ENCODE data around the gene PTPRU. TPM values are rescaled to one million over a fixed set of nuclear protein-coding genes. Genes with fewer than 3 reads are reported as not detected.
A peak's percentile ranks its signal among the peaks of the same experiment; 100 is the strongest.
"Not testable (repeated sequence)": the region's sequence is repeated elsewhere in the genome, so short reads cannot be mapped to it uniquely, and the experiment has no call there.

The PTPRU gene
- total RNA-seq, 2 experiments from 2014 or later, result 0.37 to 0.89 TPM

DNA sequence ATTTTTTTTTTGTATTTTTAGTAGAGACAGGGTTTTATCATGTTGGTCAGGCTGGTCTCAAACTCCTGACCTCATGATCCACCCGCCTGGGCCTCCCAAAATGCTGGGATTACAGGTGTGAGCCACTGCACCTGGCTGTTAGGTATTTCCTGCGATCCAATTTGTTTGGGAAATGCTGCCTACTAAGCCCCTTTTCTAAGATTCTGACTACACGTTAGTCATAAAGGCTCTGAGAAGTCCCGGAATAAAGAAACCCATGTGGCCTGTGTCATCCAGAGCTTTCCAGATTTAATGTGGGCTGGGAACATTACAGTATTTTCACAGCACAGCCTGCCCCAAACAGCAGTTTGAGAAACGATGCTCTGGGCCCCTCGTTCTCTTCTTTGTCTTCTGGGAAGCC is 14.1 kb upstream of the PTPRU start:
- CTCF ChIA-PET; H3K9me3 Mint-ChIP-seq (ENCODE audit: low read depth): not testable (repeated sequence)
- POLR2A ChIA-PET, result interaction anchor here (0.6 kb wide), 1 partner anchor 1459 kb away, joined by 3 read pairs; no protein-coding TSS in a partner anchor

DNA sequence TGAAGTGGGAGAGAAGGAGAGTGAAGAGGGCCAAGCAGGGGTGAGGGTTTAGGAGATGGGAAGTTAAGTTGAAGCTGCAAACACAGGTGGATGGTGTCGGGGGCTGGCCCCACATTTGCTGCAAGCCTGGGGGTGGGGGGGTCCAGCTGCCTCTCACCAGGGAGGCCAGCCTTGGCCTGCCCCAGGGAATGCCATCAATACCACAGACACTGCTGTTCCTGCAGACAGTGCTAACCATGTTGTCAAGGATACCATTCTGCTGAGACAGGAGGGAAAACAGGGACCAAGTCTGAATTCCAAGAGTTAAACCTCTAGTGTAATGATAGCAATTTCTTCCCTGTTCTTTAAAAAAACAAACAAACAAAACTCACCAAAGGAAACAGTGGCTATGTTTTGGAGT is 13.6 kb upstream of the PTPRU start:
- ChIA-PET POLR2A (no interaction called here), CTCF (no interaction called here)
- ATAC-seq (no peak), DNase-seq (no peak)
- no peak overlapping the region for H3K27ac Mint-ChIP-seq
- no peaks in the 10 kb centered on the region for H3K9me3 Mint-ChIP-seq (ENCODE audit: low read depth)
- H3K27me3 Mint-ChIP-seq, result no peaks in the 10 kb centered on the region
- peaks cover 10% of the 10 kb centered on the region for H3K36me3 Mint-ChIP-seq (ENCODE audit: low read depth)
- H3K4me1 Mint-ChIP-seq, result no peaks in the 10 kb centered on the region
- intact Hi-C loops (cut with DNase I, micrococcal nuclease), result no loop called here
- H3K4me3 Mint-ChIP-seq, result no peak overlapping the region

More for the DNA sequence above, 14.1 kb upstream of the PTPRU start:
- H3K4me1 Mint-ChIP-seq; ATAC-seq; intact Hi-C loops (cut with DNase I, micrococcal nuclease); H3K4me3 Mint-ChIP-seq; H3K27ac Mint-ChIP-seq; DNase-seq; H3K27me3 Mint-ChIP-seq: not testable (repeated sequence)
- H3K36me3 Mint-ChIP-seq (ENCODE audit: low read depth), result peaks cover 10% of the 10 kb centered on the region

DNA sequence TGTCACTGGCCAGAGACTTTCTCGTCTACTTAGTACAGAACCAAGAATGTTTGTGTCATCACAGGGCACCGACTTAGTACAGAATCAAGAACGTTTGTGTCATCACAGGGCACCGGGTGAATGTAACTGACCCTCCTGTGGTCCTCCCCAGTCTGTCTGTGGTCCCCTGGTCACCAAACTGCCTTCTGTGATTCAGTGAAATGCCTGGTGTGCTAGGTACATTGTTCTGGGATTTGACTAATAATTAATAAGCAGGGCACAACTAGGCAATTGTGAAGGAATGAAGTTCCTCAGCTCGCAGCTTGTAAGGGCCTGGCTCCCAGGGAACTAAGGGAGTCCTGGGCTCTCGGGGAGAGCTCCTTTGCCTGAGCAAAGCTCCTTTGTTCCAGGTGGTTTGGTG is 12.8 kb upstream of the PTPRU start:
- POLR2A ChIA-PET, result no interaction called here
- peaks cover under 1% of the 10 kb centered on the region for H3K4me1 Mint-ChIP-seq

DNA sequence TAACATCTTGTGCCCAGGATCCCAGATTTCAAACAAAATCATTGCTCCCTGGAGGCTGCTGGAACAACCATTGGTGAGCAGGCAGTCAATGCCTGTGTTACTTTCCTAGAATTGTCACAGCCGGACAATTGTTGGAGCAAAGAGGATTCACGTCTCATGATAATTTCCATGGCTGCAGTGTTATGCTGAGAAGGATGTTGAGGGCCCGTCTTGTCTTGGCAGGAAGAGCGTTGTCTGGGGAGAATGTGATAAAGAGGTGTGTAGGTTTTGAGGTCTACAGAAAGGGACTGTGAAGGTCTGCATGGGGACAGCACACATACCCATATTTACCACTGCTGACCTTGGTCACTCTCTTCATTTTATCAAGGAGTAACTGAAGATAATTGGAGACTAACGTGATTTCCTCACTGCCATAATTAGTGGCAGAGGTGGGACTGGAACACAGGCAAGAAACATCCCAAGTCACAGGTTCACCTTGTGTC is 11.9 kb upstream of the PTPRU start:
- DNase-seq, result no peak
- no peak for ATAC-seq
- Mint-ChIP-seq H3K27me3 (no peaks in the 10 kb centered on the region), H3K36me3 (ENCODE audit: low read depth) (peaks cover 4% of the 10 kb centered on the region), H3K27ac (no peak overlapping the region), H3K4me1 (peaks cover 8% of the 10 kb centered on the region), H3K4me3 (no peak overlapping the region), H3K9me3 (ENCODE audit: low read depth) (no peaks in the 10 kb centered on the region)
- POLR2A ChIA-PET, result no interaction called here
- intact Hi-C loops (cut with DNase I, micrococcal nuclease), result no loop called here
- CTCF ChIA-PET, result interaction anchor here (0.6 to 1.6 kb wide), 2 partner anchors 10 to 1989 kb away, joined by 3 read pairs; no protein-coding TSS in a partner anchor

More for the DNA sequence above, 12.8 kb upstream of the PTPRU start:
- CTCF ChIA-PET, result no interaction called here
- H3K4me3 Mint-ChIP-seq, result no peak overlapping the region
- H3K36me3 Mint-ChIP-seq (ENCODE audit: low read depth), result peaks cover 6% of the 10 kb centered on the region
- no peak overlapping the region for H3K27ac Mint-ChIP-seq
- intact Hi-C loops (cut with DNase I, micrococcal nuclease), result no loop called here
- no peaks in the 10 kb centered on the region for H3K27me3 Mint-ChIP-seq
- no peak for ATAC-seq
- DNase-seq, result no peak
- no peaks in the 10 kb centered on the region for H3K9me3 Mint-ChIP-seq (ENCODE audit: low read depth)

DNA sequence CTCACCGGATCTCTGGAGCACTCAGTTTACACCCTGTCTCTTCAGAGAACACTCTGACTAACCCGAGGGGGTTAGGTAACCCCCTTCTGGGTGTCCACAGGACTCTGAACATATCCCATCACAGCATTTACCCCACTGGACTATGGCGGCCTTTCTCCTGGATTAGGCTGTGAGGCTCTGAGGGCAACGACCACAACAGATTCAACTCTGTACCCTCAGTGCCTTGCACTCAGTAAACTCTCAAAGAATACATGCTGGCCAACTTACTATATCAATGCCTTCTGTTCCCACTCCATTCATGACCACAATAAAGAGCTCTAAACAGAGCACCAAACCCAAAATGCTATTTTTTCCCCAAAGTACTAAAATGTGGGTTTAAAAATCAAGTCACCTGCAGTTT is 11.0 kb upstream of the PTPRU start:
- CTCF ChIA-PET, result interaction anchor here (0.8 to 1.6 kb wide), 2 partner anchors 9 to 343 kb away, joined by 3 read pairs; no protein-coding TSS in a partner anchor
- no peak overlapping the region for H3K4me3 Mint-ChIP-seq
- H3K4me1 Mint-ChIP-seq, result peaks cover 13% of the 10 kb centered on the region
- no peak for ATAC-seq
- no peak overlapping the region for H3K27ac Mint-ChIP-seq
- POLR2A ChIA-PET, result no interaction called here
- no peaks in the 10 kb centered on the region for H3K27me3 Mint-ChIP-seq
- no peak for DNase-seq
- no peaks in the 10 kb centered on the region for H3K9me3 Mint-ChIP-seq (ENCODE audit: low read depth)
- H3K36me3 Mint-ChIP-seq (ENCODE audit: low read depth), result peaks cover 2% of the 10 kb centered on the region
- intact Hi-C loops (cut with DNase I, micrococcal nuclease), result no loop called here

- ChIA-PET CTCF (interaction anchor here (0.6 to 1.6 kb wide), 2 partner anchors 10 to 1994 kb away, joined by 3 to 5 read pairs; no protein-coding TSS in a partner anchor), POLR2A (interaction anchor here (0.6 kb wide), 1 partner anchor 37 kb away, joined by 6 read pairs; no protein-coding TSS in a partner anchor)
- H3K27me3 Mint-ChIP-seq, result no peaks in the 10 kb centered on the region
- no peaks in the 10 kb centered on the region for H3K9me3 Mint-ChIP-seq (ENCODE audit: low read depth)
- H3K27ac Mint-ChIP-seq, result no peak overlapping the region
- H3K36me3 Mint-ChIP-seq (ENCODE audit: low read depth), result no peaks in the 10 kb centered on the region
- no peak for DNase-seq
- no peak for ATAC-seq
- peaks cover 18% of the 10 kb centered on the region for H3K4me1 Mint-ChIP-seq
- no peak overlapping the region for H3K4me3 Mint-ChIP-seq
- intact Hi-C loops (cut with DNase I, micrococcal nuclease), result no loop called here
Observed at GRCh38 chr1:29227511-29227910, 8.8 kb upstream of the PTPRU start.

DNA sequence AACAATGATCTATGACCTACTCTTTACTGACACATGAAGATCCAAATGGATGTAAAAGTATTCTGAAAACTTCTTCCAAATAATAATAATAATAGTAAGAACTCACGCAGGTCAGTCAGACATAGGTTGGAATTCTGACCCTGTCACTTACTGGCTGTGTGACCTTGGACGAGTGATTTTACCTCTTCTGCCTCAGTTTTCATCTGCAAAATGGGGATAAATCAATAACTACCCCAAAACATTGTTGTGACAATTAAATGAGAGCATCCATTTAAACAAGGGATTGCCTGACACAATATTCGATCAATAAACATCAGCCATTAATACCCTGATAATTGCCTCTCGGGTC is 6.1 kb upstream of the PTPRU start:
- ChIA-PET POLR2A (interaction anchor here (1.3 kb wide), 1 partner anchor 49 kb away, joined by 6 read pairs; the partner anchor contains the start of gene SRSF4), CTCF (interaction anchor here (0.8 to 1.6 kb wide), 3 partner anchors 28 to 49 kb away, joined by 3 to 4 read pairs (median 3); partner anchors contain the start of gene SRSF4)
- Mint-ChIP-seq H3K4me3 (peak overlapping the region; percentile 94), H3K27me3 (peaks cover 7% of the 10 kb centered on the region), H3K36me3 (ENCODE audit: low read depth) (no peaks in the 10 kb centered on the region), H3K9me3 (ENCODE audit: low read depth) (no peaks in the 10 kb centered on the region), H3K27ac (peak overlapping the region; percentile 94), H3K4me1 (peaks cover 18% of the 10 kb centered on the region)
- ATAC-seq (no peak), DNase-seq (no peak)
- intact Hi-C loops (cut with DNase I, micrococcal nuclease), result loop anchor here (1.0 to 10.0 kb wide), 7 partner anchors 48 to 1835 kb away; partner anchors contain the start of gene PUM1 (in 1 of the 2)

- H3K27me3 Mint-ChIP-seq, result peaks cover 9% of the 10 kb centered on the region
- peak; percentile 97 for ATAC-seq
- peak within 1 kb of the TSS; percentile 94 for H3K4me3 Mint-ChIP-seq
- DNase-seq, result peak; percentile 97
- no peaks in the 10 kb centered on the region for H3K36me3 Mint-ChIP-seq (ENCODE audit: low read depth)
- H3K27ac Mint-ChIP-seq, result peak within 1 kb of the TSS; percentile 94
- intact Hi-C loops (cut with DNase I, micrococcal nuclease), result loop anchor here (1.0 to 10.0 kb wide), 7 partner anchors 48 to 1834 kb away; partner anchors contain the start of gene PUM1 (in 1 of the 2)
- H3K4me1 Mint-ChIP-seq, result peaks cover 18% of the 10 kb centered on the region
- CTCF ChIA-PET, result interaction anchor here (0.5 to 1.6 kb wide), 4 partner anchors 28 to 214 kb away, joined by 3 to 4 read pairs (median 3); no protein-coding TSS in a partner anchor
- no peaks in the 10 kb centered on the region for H3K9me3 Mint-ChIP-seq (ENCODE audit: low read depth)
- POLR2A ChIA-PET, result interaction anchor here (0.7 to 1.3 kb wide), 2 partner anchors 49 to 477 kb away, joined by 3 to 6 read pairs; partner anchors contain the start of gene SRSF4
Observed at GRCh38 chr1:29230553-29231378, 5.6 kb upstream of the PTPRU start, which contains the start of gene MECR. MECR (minus strand) TSS chr1:29230934; CDS start chr1:29230906, 28 bp downstream.

DNA sequence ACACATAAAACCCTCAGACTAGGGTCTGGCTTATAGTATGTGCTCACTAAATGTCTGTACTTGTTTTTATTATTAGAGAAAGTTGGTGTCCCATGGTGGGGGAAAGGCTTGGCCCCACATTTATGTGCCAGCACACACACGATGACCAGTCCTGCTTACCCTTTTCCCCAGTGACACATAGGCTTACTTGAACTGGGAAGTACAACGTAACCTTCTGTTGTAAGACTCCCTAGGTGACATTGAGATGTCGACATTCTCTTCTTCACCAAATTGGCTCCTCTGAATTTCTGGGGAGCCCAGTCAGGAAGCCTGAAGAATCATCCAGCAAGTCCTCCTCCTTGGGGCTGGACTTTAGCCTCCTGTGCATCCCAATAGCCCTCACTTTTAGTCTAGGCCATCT is 3.9 kb upstream of the PTPRU start:
- peaks cover 17% of the 10 kb centered on the region for H3K27me3 Mint-ChIP-seq
- intact Hi-C loops (cut with DNase I, micrococcal nuclease), result loop anchor here in 1 of 2 experiments (5.0 to 10.0 kb wide), 3 partner anchors 1002 to 1832 kb away; partner anchors contain the start of gene PUM1
- H3K9me3 Mint-ChIP-seq (ENCODE audit: low read depth), result no peaks in the 10 kb centered on the region
- CTCF ChIA-PET, result interaction anchor here (0.6 kb wide), 1 partner anchor 29 kb away, joined by 3 read pairs; no protein-coding TSS in a partner anchor
- no peaks in the 10 kb centered on the region for H3K36me3 Mint-ChIP-seq (ENCODE audit: low read depth)
- ATAC-seq, result no peak
- no peak overlapping the region for H3K4me3 Mint-ChIP-seq
- POLR2A ChIA-PET, result no interaction called here
- no peak overlapping the region for H3K27ac Mint-ChIP-seq
- H3K4me1 Mint-ChIP-seq, result peaks cover 24% of the 10 kb centered on the region
- no peak for DNase-seq

DNA sequence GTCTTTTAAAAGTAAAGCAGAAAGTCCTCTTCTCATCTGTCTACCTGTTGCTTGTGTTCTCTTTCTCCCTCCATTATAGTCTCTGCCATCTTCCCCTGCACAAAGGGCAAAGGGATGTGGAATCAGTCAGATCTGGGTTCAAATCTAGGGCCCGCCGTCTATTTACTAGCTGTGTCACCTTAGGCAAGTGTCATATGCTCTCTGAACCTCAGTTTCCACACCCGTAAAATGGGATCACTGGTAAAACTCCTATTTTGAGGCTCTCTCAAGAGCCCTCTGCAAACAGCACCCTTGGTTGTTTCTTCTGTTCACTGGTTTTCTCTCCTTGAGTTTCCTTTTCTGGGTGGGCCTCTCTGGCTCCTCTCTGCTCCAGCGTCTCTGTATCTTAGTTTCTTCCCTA is 2.6 kb upstream of the PTPRU start:
- CTCF ChIA-PET, result interaction anchor here (0.6 to 0.9 kb wide), 2 partner anchors 24 to 25 kb away, joined by 3 read pairs; no protein-coding TSS in a partner anchor

DNA sequence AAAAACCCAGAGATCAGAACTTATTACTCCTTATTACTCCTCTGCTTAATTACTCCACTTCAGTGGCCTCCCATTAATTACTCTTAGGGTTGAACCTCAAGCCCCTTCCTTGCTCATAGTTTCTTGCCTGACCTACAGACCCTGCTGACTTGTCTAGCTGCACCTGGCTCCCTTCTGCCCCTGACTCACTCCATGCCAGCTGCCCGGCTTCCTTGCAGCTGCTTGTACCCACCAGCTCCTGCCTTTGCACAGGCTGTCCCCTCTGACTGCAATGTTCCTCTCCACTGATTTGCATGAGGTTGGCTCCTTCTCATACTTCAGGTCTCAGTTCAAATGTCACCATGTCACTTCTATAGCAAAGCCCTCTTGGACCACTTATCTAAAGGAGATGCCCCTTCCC is 1.9 kb upstream of the PTPRU start:
- H3K27ac Mint-ChIP-seq, result no peak overlapping the region
- H3K4me3 Mint-ChIP-seq, result no peak overlapping the region
- H3K4me1 Mint-ChIP-seq, result peaks cover 22% of the 10 kb centered on the region
- intact Hi-C loops (cut with DNase I, micrococcal nuclease), result loop anchor here in 1 of 2 experiments (5.0 to 10.0 kb wide), 3 partner anchors 1000 to 1830 kb away; partner anchors contain the start of gene PUM1
- H3K36me3 Mint-ChIP-seq (ENCODE audit: low read depth), result no peaks in the 10 kb centered on the region
- ChIA-PET POLR2A (interaction anchor here (0.7 kb wide), 1 partner anchor 53 kb away, joined by 3 read pairs; the partner anchor contains the start of gene SRSF4), CTCF (interaction anchor here (0.6 to 1.3 kb wide), 5 partner anchors 9 to 1473 kb away, joined by 3 to 4 read pairs (median 3); no protein-coding TSS in a partner anchor)
- H3K27me3 Mint-ChIP-seq, result peaks cover 31% of the 10 kb centered on the region
- no peaks in the 10 kb centered on the region for H3K9me3 Mint-ChIP-seq (ENCODE audit: low read depth)
- no peak for DNase-seq
- no peak for ATAC-seq

More for the DNA sequence above, 2.6 kb upstream of the PTPRU start:
- intact Hi-C loops (cut with DNase I, micrococcal nuclease), result loop anchor here in 1 of 2 experiments (5.0 to 10.0 kb wide), 3 partner anchors 1001 to 1831 kb away; partner anchors contain the start of gene PUM1
- Mint-ChIP-seq H3K36me3 (ENCODE audit: low read depth) (no peaks in the 10 kb centered on the region), H3K4me1 (peaks cover 27% of the 10 kb centered on the region), H3K9me3 (ENCODE audit: low read depth) (no peaks in the 10 kb centered on the region), H3K27me3 (peaks cover 23% of the 10 kb centered on the region), H3K27ac (no peak overlapping the region), H3K4me3 (no peak overlapping the region)
- DNase-seq, result no peak
- no peak for ATAC-seq
- POLR2A ChIA-PET, result interaction anchor here (0.7 kb wide), 1 partner anchor 52 kb away, joined by 3 read pairs; the partner anchor contains the start of gene SRSF4
